ENCODE measurements around the gene ARL8A. TPM values are rescaled to one million over a fixed set of nuclear protein-coding genes. Genes with fewer than 3 reads are reported as not detected.

ARL8A gene
- total and polyA plus RNA-seq, 10 of the 15 experiments (the other 5 are each of a cell fraction or from before 2014, with no cell fraction given), result 0.34 to 49.2 (median 15.4) TPM

- peaks cover 66% of the 10 kb centered on the region for H3K4me1 ChIP-seq (ENCODE audit: control insufficient read depth, insufficient read depth, low read length)
- peaks cover 35% of the 10 kb centered on the region for H3K79me2 ChIP-seq (ENCODE audit: control insufficient read depth, insufficient read depth, low read length)
- FAIRE-seq, result peak; percentile 76
- H3K36me3 ChIP-seq (ENCODE audit: control insufficient read depth in 2 of 2, insufficient read depth in 2 of 2, low read length in 1 of 2), result peaks cover 2 to 4% of the 10 kb centered on the region in 2 experiments; a peak in 2 of 4 replicates
- H4K20me1 ChIP-seq (ENCODE audit: control insufficient read depth, insufficient read depth), result no peaks in the 10 kb centered on the region
- no peaks in the 10 kb centered on the region for H3K9me3 ChIP-seq (replicated peaks; ENCODE audit: control insufficient read depth, insufficient read depth, low read length)
- CTCF ChIA-PET, result interaction anchor here (1.1 to 9.2 kb wide), 7 partner anchors 7 to 154 kb away, joined by 3 to 171 read pairs (median 16); partner anchors contain the start of gene ELF3
- RAD21 ChIA-PET (ENCODE audit: unreplicated experiment), result interaction anchor here (1.0 to 1.7 kb wide), 4 partner anchors 17 to 27 kb away, joined by 3 to 8 read pairs (median 3); partner anchors contain the start of gene ARL8A
- in situ Hi-C loops (cut with MboI), result no loop called here
- peak overlapping the region; percentile 97 for H3K27ac ChIP-seq (ENCODE audit: control insufficient read depth, insufficient read depth)
- peak overlapping the region; percentile 85; the same call in 1 of the 2 replicates for H3K4me3 ChIP-seq
- POLR2A ChIA-PET, result interaction anchor here (0.6 to 1.2 kb wide), 3 partner anchors 16 to 179 kb away, joined by 4 to 5 read pairs (median 4); no protein-coding TSS in a partner anchor
- DNase-seq (ENCODE audit: low read depth, low spot score), result peak; percentile 45
- H3K9ac ChIP-seq (ENCODE audit: control insufficient read depth, insufficient read depth, low read length), result peak overlapping the region; percentile 100
- peak; percentile 33 for ATAC-seq
- BruUV-seq (replicated peaks), result no TSS peak
- intact Hi-C loops (cut with micrococcal nuclease; ENCODE audit: unreplicated experiment), result no loop called here
- H2AFZ ChIP-seq (ENCODE audit: control insufficient read depth, low read depth, low read length), result peak overlapping the region; percentile 9
- no peaks in the 10 kb centered on the region for H3K27me3 ChIP-seq (replicated peaks in 1 of 2; ENCODE audit: control insufficient read depth in 2 of 2, insufficient read depth in 2 of 2, low read length in 1 of 2)
- WGBS (ENCODE audit: insufficient coverage, insufficient replicate concordance, low lambda C conversion rate, missing lambda C conversion rate), result 26% methylated on average over 4 of the region's 4 CpGs
- H3K4me2 ChIP-seq (ENCODE audit: control insufficient read depth, insufficient read depth), result peak overlapping the region; percentile 100
- SMC1A ChIA-PET (ENCODE audit: uncharacterized antibody, unreplicated experiment), result interaction anchor here (0.8 to 2.1 kb wide), 6 partner anchors 18 to 180 kb away, joined by 3 to 7 read pairs (median 4); partner anchors contain the start of genes LGR6 and UBE2T
- no peak for TF ChIP-seq TCF3 (IDR thresholded peaks at IDR 0.05; ENCODE audit: borderline replicate concordance, insufficient read depth, low read depth, low read length)
- no peak for TF ChIP-seq MEF2A (IDR thresholded peaks at IDR 0.05; ENCODE audit: insufficient read depth, low read depth, low read length)
- peak; percentile 40; the same call in 1 of the 2 replicates for TF ChIP-seq BCL11A (IDR thresholded peaks at IDR 0.05; ENCODE audit: low read depth, low read length)
- no peak for TF ChIP-seq BCLAF1 (IDR thresholded peaks at IDR 0.05)
- TF ChIP-seq ETV6 (conservative IDR thresholded peaks at IDR 0.05 in 1 of 2, IDR thresholded peaks at IDR 0.05 in 1 of 2; ENCODE audit: borderline replicate concordance in 1 of 2, low read depth in 1 of 2), result peak in 1 of 2 experiments; percentile 53; a peak in 2 of 4 replicates
- TF ChIP-seq CUX1 (IDR thresholded peaks at IDR 0.05; ENCODE audit: insufficient replicate concordance, low read depth, low read length), result peak; percentile 10
- no peak for TF ChIP-seq NFIC (IDR thresholded peaks at IDR 0.05; ENCODE audit: low read depth, low read length)
- TF ChIP-seq ATF7 (IDR thresholded peaks at IDR 0.05; ENCODE audit: low read depth), result no peak
- no peak for TF ChIP-seq ZNF622 (IDR thresholded peaks at IDR 0.05)
- no peak for TF ChIP-seq RAD21 (IDR thresholded peaks at IDR 0.05; ENCODE audit: insufficient read depth, low read depth, low read length)
- TF ChIP-seq NFXL1 (IDR thresholded peaks at IDR 0.05; ENCODE audit: borderline replicate concordance), result no peak
- no peak for TF ChIP-seq MXI1 (IDR thresholded peaks at IDR 0.05; ENCODE audit: low read depth, low read length)
- TF ChIP-seq DPF2 (IDR thresholded peaks at IDR 0.05), result no peak
- no peak for TF ChIP-seq ZZZ3 (IDR thresholded peaks at IDR 0.05; ENCODE audit: control insufficient read depth, insufficient read length, low read depth)
- peak in 1 of 2 experiments; percentile 54; a peak in 3 of 4 replicates for TF ChIP-seq IKZF2 (IDR thresholded peaks at IDR 0.05)
- TF ChIP-seq MEF2B (IDR thresholded peaks at IDR 0.05; ENCODE audit: partially characterized antibody, poor library complexity, severe bottlenecking), result peak; percentile 78
- no peak for TF ChIP-seq SMARCA5 (IDR thresholded peaks at IDR 0.05)
These were observed 17.5 kb upstream of the ARL8A start for GRCh38 chr1:202162047-202162417.

Data from GM12878 (cell line).